Breast epithelium (tissue), 4 donors: ENCODE data around the gene EHMT2. TPM values are rescaled to one million over a fixed set of nuclear protein-coding genes. Genes with fewer than 3 reads are reported as not detected.

Experiments
- DNase-seq, 2 donors: peaks; one replicate each; pipeline ENCODE4 v3.0.0-alpha.2; 2019; ENCODE audit warnings: low spot score in 2 of 2
- H3K27ac ChIP-seq, 2 donors: fragments of 200-600 bp; sonication (generic) in 1 of 2; one replicate each; pipeline ENCODE4 v1.5.1; 2016 to 2019; ENCODE audit warnings: mild to moderate bottlenecking in 1 of 2
- H3K27me3 ChIP-seq, 2 donors: fragments of 200-600 bp; sonication (generic) in 1 of 2; one replicate each; pipeline versions ENCODE4 v1.5.1 to v1.6.0; 2017 to 2019; ENCODE audit warnings: control low read depth in 1 of 2, mild to moderate bottlenecking in 1 of 2
- H3K36me3 ChIP-seq: fragments of 200-600 bp; one replicate; pipeline ENCODE4 v1.5.1; 2019
- H3K4me1 ChIP-seq, 2 donors: fragments of 200-600 bp; sonication (generic); one replicate each; pipeline ENCODE4 v1.5.1; 2016 to 2019; ENCODE audit warnings: control low read depth in 1 of 2
- H3K4me3 ChIP-seq, 3 donors: fragments of 200-600 bp; sonication (generic); 1 replicate in 2 of 3; 2 replicates in 1 of 3; pipeline ENCODE4 v1.5.1; 2016 to 2019; ENCODE audit warnings: mild to moderate bottlenecking in 3 of 3, moderate library complexity in 2 of 3
- H3K9me3 ChIP-seq, 2 donors: fragments of 200-600 bp; sonication (generic) in 1 of 2; one replicate each; pipeline ENCODE4 v1.5.1; 2016 to 2019; ENCODE audit warnings: control low read depth in 1 of 2
- POLR2A ChIP-seq: fragments of 450-650 bp; IDR thresholded peaks from one replicate; pipeline ENCODE4 v1.6.1; 2016; ENCODE audit warnings: antibody characterized with exemption, mild to moderate bottlenecking, moderate library complexity
- POLR2AphosphoS5 ChIP-seq, 3 donors: sonication (generic); formaldehyde crosslinking; IDR thresholded peaks; one replicate each; pipeline ENCODE4 v1.6.1; 2017; ENCODE audit warnings: antibody characterized with exemption in 3 of 3
- intact Hi-C: fragments of 100-400 bp; cut with DNase I; formaldehyde crosslinking; loops from one replicate; pipeline ENCODE4 v1.15.1; 2023; ENCODE audit warnings: low total_unique reads
- total RNA-seq, 3 donors: library from RNA; depleted of rRNA; stranded (reverse); fragments of >200 nt; gene quantifications; one replicate each; pipeline ENCODE4 v1.1.0, GENCODE V29; 2016
- TF ChIP-seq, protein P1 (sequence below), 3 donors: fragments of 450-650 bp; IDR thresholded peaks; one replicate each; pipeline ENCODE4 v1.5.1; 2016 to 2017; ENCODE audit warnings: antibody characterized with exemption in 3 of 3, mild to moderate bottlenecking in 3 of 3, moderate library complexity in 3 of 3

EHMT2 gene
- total RNA-seq, 3 donors from 2014 or later, result 34.6 to 37.5 (median 37.0) TPM

DNA sequence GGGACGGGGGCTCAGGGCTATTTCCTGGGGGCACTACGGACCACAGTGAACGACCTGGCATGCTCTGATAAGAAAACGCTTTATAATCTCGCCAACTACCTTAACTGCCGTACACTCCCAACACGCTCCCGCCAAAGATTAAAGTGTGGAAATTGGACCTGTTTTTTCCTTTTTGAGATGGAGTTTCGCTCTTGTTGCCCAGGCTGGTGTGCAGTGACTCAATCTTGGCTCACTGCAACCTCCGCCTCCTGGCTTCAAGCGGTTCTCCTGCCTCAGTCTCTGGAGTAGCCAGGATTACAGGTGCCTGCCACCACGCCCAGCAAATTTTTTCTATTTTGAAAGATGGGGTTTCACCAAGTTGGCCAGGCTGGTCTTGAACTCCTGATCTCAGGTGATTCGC is 18.4 kb downstream of the EHMT2 start:
- Histone ChIP-seq H3K36me3 (peaks cover 18% of the 10 kb centered on the region), H3K4me3 (no peak overlapping the region), H3K4me1 (no peaks in the 10 kb centered on the region), H3K9me3 (no peaks in the 10 kb centered on the region), H3K27ac (peak overlapping the region in 1 of 2 donors; percentile 16), H3K27me3 (no peaks in the 10 kb centered on the region)
- intact Hi-C loops, result no loop called here
- DNase-seq, result no peak
- TF ChIP-seq POLR2AphosphoS5 (IDR thresholded peaks at IDR 0.05), result no peak
- TF ChIP-seq POLR2A, result no peak
- TF ChIP-seq, protein P1, sequence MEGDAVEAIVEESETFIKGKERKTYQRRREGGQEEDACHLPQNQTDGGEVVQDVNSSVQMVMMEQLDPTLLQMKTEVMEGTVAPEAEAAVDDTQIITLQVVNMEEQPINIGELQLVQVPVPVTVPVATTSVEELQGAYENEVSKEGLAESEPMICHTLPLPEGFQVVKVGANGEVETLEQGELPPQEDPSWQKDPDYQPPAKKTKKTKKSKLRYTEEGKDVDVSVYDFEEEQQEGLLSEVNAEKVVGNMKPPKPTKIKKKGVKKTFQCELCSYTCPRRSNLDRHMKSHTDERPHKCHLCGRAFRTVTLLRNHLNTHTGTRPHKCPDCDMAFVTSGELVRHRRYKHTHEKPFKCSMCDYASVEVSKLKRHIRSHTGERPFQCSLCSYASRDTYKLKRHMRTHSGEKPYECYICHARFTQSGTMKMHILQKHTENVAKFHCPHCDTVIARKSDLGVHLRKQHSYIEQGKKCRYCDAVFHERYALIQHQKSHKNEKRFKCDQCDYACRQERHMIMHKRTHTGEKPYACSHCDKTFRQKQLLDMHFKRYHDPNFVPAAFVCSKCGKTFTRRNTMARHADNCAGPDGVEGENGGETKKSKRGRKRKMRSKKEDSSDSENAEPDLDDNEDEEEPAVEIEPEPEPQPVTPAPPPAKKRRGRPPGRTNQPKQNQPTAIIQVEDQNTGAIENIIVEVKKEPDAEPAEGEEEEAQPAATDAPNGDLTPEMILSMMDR (IDR thresholded peaks at IDR 0.05), result no peak

DNA sequence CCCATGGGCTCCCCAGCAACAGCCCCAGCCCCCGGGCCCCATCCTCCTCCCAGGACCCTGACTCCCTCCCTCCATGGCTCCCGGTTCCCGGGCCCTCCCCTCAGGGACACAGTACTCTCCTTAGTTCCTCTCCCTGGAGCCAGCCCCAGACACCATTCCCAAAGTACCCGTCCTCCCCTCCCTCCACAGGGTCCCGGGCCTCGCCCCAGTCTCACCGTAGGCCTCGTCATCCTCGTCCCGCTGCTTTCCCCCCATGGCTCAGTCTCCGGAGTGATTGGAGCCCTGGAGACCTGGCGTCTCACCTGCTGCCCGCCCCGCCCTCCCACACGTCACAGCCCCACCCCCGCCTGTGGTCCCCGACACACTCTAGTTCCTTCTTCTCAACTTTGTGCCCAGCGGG is 18.8 kb downstream of the EHMT2 start, which contains the start of gene SLC44A4:
Gene SLC44A4, minus strand, starts transcription at position 272 of the 400 bp plus-strand sequence. Its CDS starts 17 bp downstream, at position 255.
- H3K36me3 ChIP-seq, result peaks cover 16% of the 10 kb centered on the region
- H3K4me3 ChIP-seq, result peak within 1 kb of the TSS in 2 of 3 donors; percentile 30 to 48
- H3K27me3 ChIP-seq, result no peaks in the 10 kb centered on the region
- H3K27ac ChIP-seq, result peak within 1 kb of the TSS; percentile 53 to 59
- TF ChIP-seq, protein P1 (IDR thresholded peaks at IDR 0.05), result no peak
- TF ChIP-seq POLR2AphosphoS5 (IDR thresholded peaks at IDR 0.05) (no peak), POLR2A (no peak)
- no peaks in the 10 kb centered on the region for H3K9me3 ChIP-seq
- no peak for DNase-seq
- no peaks in the 10 kb centered on the region for H3K4me1 ChIP-seq
- intact Hi-C loops, result no loop called here

DNA sequence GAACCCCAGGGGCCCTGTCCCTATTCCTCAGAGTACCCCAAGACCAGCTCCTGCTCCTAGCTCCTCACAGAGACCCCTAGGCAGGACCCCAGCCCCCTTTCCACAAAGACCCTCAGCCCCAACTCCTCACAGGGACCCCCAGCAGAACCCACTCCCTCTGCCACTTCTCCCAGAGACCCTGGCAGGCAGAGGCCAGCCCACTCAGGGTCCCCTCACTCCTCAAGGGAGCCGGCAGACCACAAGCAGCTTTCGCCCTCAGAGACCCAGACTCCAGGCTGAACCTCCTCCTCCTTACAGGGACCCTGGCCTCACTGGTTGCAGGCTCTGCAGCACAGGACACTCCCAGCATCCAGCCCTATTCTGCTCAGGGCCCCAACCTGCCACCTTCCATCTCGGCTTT is 19.3 kb downstream of the EHMT2 start:
- peak overlapping the region in 2 of 3 donors; percentile 30 to 48 for H3K4me3 ChIP-seq
- peak overlapping the region; percentile 53 to 59 for H3K27ac ChIP-seq
- no peaks in the 10 kb centered on the region for H3K27me3 ChIP-seq
- H3K4me1 ChIP-seq, result no peaks in the 10 kb centered on the region
- peaks cover 11% of the 10 kb centered on the region for H3K36me3 ChIP-seq
- no peaks in the 10 kb centered on the region for H3K9me3 ChIP-seq
- intact Hi-C loops, result no loop called here
- TF ChIP-seq POLR2A (no peak), POLR2AphosphoS5 (IDR thresholded peaks at IDR 0.05) (no peak)
- TF ChIP-seq, protein P1 (IDR thresholded peaks at IDR 0.05), result no peak
- no peak for DNase-seq

DNA sequence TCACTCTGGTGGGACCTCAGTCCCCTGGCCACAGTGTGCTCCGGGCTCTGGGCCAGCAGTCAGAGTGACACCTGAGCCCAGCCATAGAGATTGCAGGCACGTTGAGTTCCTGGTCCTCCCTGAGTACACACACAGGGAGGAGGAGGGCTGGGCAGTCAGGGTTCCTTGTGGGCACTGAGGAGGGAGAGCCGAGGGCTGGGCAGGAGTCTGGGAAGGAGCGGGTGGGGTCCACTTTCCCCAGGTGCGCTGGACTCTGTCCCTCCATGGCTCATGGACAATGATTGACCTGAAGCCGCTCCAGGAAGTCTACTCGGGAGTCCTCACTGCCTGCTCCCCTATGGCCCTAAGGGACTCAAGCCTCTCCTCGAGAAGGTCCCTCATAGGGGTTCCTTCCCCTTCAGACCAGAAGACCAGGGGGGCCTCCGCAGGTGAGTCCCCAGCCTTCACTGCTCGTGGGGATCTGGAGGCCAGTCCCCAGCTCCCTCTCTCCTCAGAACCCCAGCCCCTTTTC is 19.8 kb downstream of the EHMT2 start:
- peak overlapping the region in 2 of 3 donors; percentile 11 to 48 for H3K4me3 ChIP-seq
- intact Hi-C loops, result no loop called here
- H3K27ac ChIP-seq, result peak overlapping the region; percentile 53 to 59
- H3K27me3 ChIP-seq, result no peaks in the 10 kb centered on the region
- no peaks in the 10 kb centered on the region for H3K9me3 ChIP-seq
- no peaks in the 10 kb centered on the region for H3K4me1 ChIP-seq
- DNase-seq, result peak; percentile 42 to 75
- TF ChIP-seq, protein P1 (IDR thresholded peaks at IDR 0.05), result no peak
- no peak for TF ChIP-seq POLR2A
- no peak for TF ChIP-seq POLR2AphosphoS5 (IDR thresholded peaks at IDR 0.05)
- H3K36me3 ChIP-seq, result peaks cover 10% of the 10 kb centered on the region

DNA sequence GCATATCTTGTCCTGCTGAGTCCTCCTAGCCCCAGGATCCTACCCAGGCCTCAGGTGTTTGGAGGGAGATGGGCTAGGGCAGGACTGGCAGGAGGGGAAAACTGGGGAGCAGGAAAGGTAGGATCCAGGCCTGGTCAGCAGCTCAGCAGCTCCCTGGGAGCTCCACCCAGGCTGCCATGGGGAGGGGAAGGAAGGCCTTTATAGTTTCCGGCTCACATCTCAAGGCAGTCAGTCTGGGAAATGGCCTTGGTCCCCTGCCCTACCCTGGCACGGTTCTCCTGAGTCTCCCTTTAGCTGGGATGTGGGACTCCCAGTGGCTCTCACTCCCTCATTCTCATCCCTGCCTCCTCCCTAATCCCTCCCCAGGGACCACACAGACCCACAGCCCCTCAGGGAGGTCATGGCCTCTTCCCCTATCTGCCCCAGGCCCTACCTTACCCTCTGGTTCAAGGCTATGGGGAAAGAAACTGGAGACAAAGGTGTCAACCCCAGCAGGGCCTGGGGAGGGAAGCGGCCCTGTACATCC is 20.3 kb downstream of the EHMT2 start:
- peak overlapping the region; percentile 53 to 59 for H3K27ac ChIP-seq
- peaks cover 10% of the 10 kb centered on the region for H3K36me3 ChIP-seq
- no peaks in the 10 kb centered on the region for H3K4me1 ChIP-seq
- no peaks in the 10 kb centered on the region for H3K9me3 ChIP-seq
- no peaks in the 10 kb centered on the region for H3K27me3 ChIP-seq
- peak overlapping the region in 1 of 3 donors; percentile 48 for H3K4me3 ChIP-seq
- DNase-seq, result no peak
- TF ChIP-seq, protein P1 (IDR thresholded peaks at IDR 0.05), result no peak
- TF ChIP-seq POLR2AphosphoS5 (IDR thresholded peaks at IDR 0.05), result no peak
- intact Hi-C loops, result no loop called here
